Upper lobe of right lung (tissue), 1 donor: ENCODE results near the gene TAF4B. TPM values are rescaled to one million over a fixed set of nuclear protein-coding genes. Genes with fewer than 3 reads are reported as not detected.
A peak's percentile ranks its signal among the peaks of the same experiment; 100 is the strongest.
"Not testable (repeated sequence)": the region's sequence is repeated elsewhere in the genome, so short reads cannot be mapped to it uniquely, and the experiment has no call there.

Experiments
- ATAC-seq: fragments of 200-7000 bp; cut with Tn5 transposase; one replicate; pipeline ENCODE4 v1.9.1; 2020; ENCODE audit warnings: mild to moderate bottlenecking, moderate library complexity
- DNase-seq: peaks from one replicate; pipeline ENCODE4 v3.0.0-alpha.2; 2020
- H3K27ac ChIP-seq: fragments of 200-600 bp; one replicate; pipeline ENCODE4 v1.8.0; 2022
- H3K27me3 ChIP-seq: fragments of 200-600 bp; one replicate; pipeline ENCODE4 v1.8.0; 2022; ENCODE audit warnings: mild to moderate bottlenecking
- H3K36me3 ChIP-seq: fragments of 200-600 bp; one replicate; pipeline ENCODE4 v1.8.0; 2022
- H3K4me1 ChIP-seq: fragments of 200-600 bp; one replicate; pipeline ENCODE4 v1.8.0; 2022
- H3K4me3 ChIP-seq: fragments of 200-600 bp; one replicate; pipeline ENCODE4 v1.8.0; 2022; ENCODE audit warnings: mild to moderate bottlenecking
- H3K9me3 ChIP-seq: fragments of 200-600 bp; one replicate; pipeline ENCODE4 v1.8.0; 2022
- intact Hi-C: fragments of 100-400 bp; cut with DNase I; formaldehyde crosslinking; loops from one replicate; pipeline ENCODE4 v1.11.0; 2022
- total RNA-seq: library from RNA; stranded (reverse); fragmentation: NEBNext Ultra II Directional; extraction: Animal tissue kit (Norgen Biotek cat#: 25700); gene quantifications from one replicate; pipeline ENCODE4 v1.2.1, GENCODE V29; 2021
- TF ChIP-seq, protein P1 (sequence below): fragments of 200-600 bp; IDR thresholded peaks from one replicate; pipeline ENCODE4 v1.8.0; 2022; ENCODE audit warnings: antibody characterized with exemption
- donor health status: DM: no; HTN: yes; CAD: no; lungs with severe emphysema.

Gene TAF4B
- total RNA-seq, 1 donor from 2014 or later = 3.3 TPM

GRCh38 chr18:26252411-26252810 lies 26.2 kb downstream of the TAF4B start:
- TF ChIP-seq, protein P1, sequence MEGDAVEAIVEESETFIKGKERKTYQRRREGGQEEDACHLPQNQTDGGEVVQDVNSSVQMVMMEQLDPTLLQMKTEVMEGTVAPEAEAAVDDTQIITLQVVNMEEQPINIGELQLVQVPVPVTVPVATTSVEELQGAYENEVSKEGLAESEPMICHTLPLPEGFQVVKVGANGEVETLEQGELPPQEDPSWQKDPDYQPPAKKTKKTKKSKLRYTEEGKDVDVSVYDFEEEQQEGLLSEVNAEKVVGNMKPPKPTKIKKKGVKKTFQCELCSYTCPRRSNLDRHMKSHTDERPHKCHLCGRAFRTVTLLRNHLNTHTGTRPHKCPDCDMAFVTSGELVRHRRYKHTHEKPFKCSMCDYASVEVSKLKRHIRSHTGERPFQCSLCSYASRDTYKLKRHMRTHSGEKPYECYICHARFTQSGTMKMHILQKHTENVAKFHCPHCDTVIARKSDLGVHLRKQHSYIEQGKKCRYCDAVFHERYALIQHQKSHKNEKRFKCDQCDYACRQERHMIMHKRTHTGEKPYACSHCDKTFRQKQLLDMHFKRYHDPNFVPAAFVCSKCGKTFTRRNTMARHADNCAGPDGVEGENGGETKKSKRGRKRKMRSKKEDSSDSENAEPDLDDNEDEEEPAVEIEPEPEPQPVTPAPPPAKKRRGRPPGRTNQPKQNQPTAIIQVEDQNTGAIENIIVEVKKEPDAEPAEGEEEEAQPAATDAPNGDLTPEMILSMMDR = no peak
- Histone ChIP-seq H3K36me3 (no peaks in the 10 kb centered on the region), H3K9me3 (no peaks in the 10 kb centered on the region), H3K27me3 (no peaks in the 10 kb centered on the region), H3K4me1 (no peaks in the 10 kb centered on the region), H3K27ac (no peak overlapping the region), H3K4me3 (no peak overlapping the region)
- DNase-seq (no peak), ATAC-seq (peak; percentile 39)
- intact Hi-C loops = no loop called here

- H3K4me3 ChIP-seq, ATAC-seq, intact Hi-C loops: not testable (repeated sequence)
Observed at GRCh38 chr18:26254808-26255207, 28.6 kb downstream of the TAF4B start.

GRCh38 chr18:26255695-26256622 lies 29.7 kb downstream of the TAF4B start:
- Histone ChIP-seq H3K4me3 (no peak overlapping the region), H3K36me3 (no peaks in the 10 kb centered on the region), H3K27ac (no peak overlapping the region), H3K27me3 (no peaks in the 10 kb centered on the region), H3K9me3 (no peaks in the 10 kb centered on the region), H3K4me1 (no peaks in the 10 kb centered on the region)
- TF ChIP-seq, protein P1 = no peak
- intact Hi-C loops = no loop called here
- DNase-seq = no peak
- peak; percentile 28 for ATAC-seq

More at GRCh38 chr18:26254808-26255207, 28.6 kb downstream of the TAF4B start:
- H3K36me3 ChIP-seq, DNase-seq, H3K27me3 ChIP-seq, H3K27ac ChIP-seq, H3K4me1 ChIP-seq, H3K9me3 ChIP-seq: not testable (repeated sequence)

DNA sequence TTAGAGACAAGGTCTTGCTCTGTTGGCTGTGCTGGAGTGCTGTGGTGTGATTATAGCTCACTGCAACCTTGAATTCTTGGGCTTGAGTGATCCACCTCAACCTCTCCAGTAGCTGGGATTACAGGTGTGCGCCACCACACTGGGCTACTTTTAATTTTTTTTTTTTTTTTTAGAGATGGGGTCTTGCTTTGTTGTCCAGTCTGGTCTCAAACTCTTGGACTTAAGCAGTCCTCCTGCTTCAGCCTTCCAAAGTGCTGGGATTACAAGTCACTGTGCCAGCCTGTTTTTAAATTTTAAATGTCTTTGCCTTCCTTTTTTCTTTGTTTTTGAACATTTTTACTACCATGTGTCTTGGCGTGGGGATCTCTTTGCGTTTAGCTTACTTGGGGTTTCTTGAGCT lies 32.5 kb downstream of the TAF4B start:
- no peaks in the 10 kb centered on the region for H3K4me1 ChIP-seq
- TF ChIP-seq, protein P1 = no peak
- no peaks in the 10 kb centered on the region for H3K9me3 ChIP-seq
- DNase-seq (no peak), ATAC-seq (no peak)
- no peaks in the 10 kb centered on the region for H3K36me3 ChIP-seq
- no peak overlapping the region for H3K4me3 ChIP-seq
- no peak overlapping the region for H3K27ac ChIP-seq
- no peaks in the 10 kb centered on the region for H3K27me3 ChIP-seq
- intact Hi-C loops = no loop called here

GRCh38 chr18:26259416-26259815 lies 33.2 kb downstream of the TAF4B start:
- ATAC-seq, intact Hi-C loops, H3K27ac ChIP-seq, H3K4me3 ChIP-seq, H3K4me1 ChIP-seq, H3K27me3 ChIP-seq, H3K9me3 ChIP-seq, H3K36me3 ChIP-seq, DNase-seq: not testable (repeated sequence)

GRCh38 chr18:26262156-26262555 lies 35.9 kb downstream of the TAF4B start:
- no peaks in the 10 kb centered on the region for H3K9me3 ChIP-seq
- ATAC-seq (no peak), DNase-seq (no peak)
- intact Hi-C loops = no loop called here
- no peaks in the 10 kb centered on the region for H3K27me3 ChIP-seq
- H3K27ac ChIP-seq = no peak overlapping the region
- H3K4me1 ChIP-seq = no peaks in the 10 kb centered on the region
- TF ChIP-seq, protein P1 = no peak
- H3K36me3 ChIP-seq = no peaks in the 10 kb centered on the region
- no peak overlapping the region for H3K4me3 ChIP-seq
